Midbrain (tissue), 1 donor: Measurements from ENCODE around the gene SH3RF1.

Experiments
- DNase-seq: peaks from one replicate; lab custom pipeline; 2025; lab: John Stamatoyannopoulos, UW

The SH3RF1 gene

DNA sequence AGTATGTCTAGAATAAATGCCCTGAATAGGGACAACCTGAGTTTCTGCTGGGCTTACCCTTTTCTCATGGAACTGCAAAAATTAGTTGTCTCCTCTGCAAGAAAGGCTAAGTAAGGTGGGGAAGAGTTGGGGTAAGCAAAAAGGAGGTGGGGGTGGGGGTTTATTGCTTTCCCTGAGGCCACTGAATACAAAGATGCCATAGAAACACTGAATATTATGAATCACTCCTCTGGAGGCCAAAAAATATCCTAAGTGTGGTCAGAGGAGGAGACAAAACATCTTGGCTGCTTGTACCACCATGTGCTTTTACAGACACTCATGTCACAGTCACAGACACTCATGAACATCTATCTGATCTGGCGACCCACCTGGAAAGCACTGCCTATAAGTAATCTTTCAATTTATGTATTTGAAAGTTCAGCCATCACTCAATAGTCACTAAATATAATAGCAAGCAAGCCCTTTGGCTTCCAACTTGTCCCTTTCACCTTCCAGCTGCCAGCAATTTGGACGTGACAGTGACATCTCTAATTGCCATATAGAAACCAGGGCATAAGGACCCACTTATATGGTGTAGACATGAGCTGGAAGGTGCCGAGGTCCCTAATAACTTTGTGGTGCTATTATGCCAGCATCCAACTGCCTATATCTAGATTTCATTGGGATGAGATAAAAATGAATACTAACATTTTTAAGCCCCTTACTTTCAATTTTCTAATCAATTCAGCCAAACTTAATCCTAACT, 138.0 kb downstream of the SH3RF1 start:
- no peak for DNase-seq

DNA sequence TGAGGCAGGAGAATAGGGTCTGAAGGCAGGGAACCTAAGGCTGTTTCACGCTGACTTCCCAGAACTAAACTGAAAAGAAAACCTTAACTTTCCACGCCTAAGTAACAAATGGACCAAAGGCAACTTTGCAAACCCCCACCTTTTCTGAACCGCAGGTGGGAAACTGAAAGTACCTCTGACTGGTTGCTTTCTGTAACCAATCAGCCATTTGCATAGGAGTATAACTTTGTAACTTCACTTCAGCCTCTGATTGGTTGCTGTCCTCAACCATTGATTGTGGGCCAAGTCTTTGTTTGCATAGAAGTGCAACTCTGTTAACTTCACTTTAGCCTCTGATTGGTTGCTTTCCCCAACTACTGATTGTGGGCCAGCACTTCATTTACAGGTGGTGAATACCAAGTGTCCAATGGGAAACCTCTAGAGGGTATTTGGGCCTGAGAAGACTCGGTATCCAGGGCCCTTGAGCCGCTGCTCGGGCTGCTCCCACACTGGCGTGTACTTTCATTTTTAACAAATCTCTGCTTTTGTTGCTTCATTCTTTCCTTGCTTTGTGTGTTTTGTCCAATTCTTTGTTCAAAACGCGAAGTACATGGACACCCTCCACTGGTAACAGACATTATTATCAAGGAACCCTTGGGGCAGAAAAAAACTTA, 139.1 kb downstream of the SH3RF1 start:
- no peak for DNase-seq

DNA sequence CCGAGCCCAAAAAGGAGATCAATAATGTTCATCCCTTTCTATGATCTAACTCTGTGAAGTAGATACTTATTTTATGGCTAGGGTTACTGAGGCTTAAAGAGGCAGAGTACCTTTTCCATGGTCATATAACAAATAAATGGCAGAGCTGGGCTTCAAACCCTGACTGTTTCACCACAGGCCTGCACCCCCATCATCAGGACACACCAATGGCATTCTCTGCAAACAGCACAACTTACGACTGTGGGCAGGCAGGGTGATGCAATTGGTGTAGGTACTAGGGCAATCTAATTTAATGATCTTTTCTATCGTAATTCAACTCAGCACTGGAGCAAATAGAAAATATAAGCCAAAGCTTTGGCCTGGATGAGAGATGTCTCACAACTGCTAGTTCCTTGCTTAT, 141.9 kb downstream of the SH3RF1 start:
- no peak for DNase-seq

DNA sequence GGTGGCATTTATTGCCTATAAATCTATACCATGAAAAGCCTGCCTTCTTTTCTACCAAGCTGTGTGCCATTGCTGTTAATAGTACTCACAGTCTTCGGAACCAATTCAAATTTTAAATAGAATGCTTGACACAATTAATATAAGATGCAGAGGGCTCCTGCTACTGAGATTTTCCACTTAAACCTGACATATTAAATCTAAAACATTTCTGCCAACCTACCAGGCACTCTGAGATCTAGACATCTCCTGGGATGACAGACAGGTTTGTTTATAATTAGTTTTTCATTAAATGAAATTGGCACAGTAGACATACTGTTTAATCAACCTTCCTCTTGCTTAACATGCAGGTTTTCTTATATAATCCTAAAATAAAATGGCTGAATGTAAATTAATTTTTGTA, 143.4 kb downstream of the SH3RF1 start:
- no peak for DNase-seq

DNA sequence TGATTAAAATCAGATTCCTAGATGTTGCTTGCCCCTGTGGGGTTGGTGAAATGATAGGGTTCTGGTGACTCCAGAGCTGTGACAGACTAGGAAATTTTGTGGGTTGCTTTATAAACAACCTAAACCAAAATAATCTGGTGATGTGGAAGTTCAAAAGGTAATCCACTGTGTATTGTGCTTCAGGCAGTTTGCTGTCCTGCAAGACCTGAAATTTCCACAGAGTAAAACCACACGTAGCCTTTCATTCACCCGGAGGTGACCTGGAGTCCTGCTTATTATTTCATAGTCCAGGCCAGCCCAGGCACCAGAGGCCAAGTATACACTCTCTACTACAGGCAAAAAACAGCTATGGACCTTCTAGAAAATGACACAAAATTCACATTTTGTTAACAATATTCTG, 146.1 kb downstream of the SH3RF1 start:
- DNase-seq = no peak

DNA sequence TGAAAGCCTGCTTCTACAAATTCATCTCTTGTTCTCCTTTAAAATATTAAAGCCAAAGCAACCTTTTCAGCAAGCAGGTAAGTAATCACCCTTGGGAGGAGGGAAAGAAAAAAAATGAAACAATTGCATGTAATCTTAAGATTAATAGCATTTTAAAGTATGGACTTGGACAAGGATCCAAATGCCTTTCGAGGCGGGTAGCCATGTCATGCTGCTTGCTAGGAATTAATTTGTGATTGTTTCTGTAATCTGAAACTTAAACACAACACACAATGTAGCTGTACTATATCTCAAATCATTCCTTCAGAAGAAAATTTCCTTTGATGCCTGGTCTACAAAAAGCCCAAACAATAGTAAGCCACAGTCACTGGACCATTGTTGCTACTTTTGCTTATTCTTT, 148.3 kb downstream of the SH3RF1 start:
- no peak for DNase-seq

DNA sequence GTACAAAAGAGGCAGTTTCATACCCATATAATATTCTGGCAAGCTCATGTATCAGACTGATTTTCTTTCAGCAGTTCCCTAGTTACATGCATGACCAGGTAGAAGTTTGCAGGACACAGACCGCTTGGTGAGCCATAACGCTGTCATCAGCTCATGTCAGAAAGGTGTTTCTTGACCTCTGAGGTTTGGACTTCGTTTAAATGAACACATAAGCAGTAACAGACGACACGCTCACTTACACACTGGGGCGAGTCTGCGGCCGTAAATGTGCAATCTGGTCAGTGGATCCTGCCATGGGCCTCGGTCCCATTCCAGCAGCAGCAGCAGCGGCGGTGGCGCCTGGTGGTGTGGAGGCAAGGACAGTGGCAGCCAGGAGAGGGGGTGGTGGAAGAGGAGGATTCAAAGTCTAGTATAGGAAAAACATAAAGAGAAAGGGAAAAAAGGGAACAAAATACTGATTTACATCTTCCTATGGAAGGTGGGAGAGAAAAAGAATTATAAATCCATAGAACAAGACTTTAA, 148.8 kb downstream of the SH3RF1 start:
- no peak for DNase-seq

DNA sequence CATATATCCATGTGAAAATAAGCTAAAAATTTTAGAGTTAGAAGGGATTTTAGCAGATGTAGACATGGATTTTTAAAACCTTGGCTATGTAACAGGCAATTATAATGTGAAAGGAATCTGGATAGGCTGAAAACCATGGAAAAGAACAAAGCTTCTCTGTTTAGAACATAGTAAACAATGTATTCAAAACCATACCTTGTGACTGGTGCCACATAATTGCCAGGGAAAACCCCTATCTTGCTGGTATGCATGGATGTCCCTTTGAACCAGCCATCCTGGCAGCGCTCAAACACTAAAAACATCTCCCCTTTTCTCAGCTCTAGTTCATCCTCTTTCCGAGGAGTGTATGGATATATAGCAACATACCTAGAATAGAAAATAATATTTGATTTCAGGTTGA, 150.1 kb downstream of the SH3RF1 start:
- peak; percentile 17 for DNase-seq

DNA sequence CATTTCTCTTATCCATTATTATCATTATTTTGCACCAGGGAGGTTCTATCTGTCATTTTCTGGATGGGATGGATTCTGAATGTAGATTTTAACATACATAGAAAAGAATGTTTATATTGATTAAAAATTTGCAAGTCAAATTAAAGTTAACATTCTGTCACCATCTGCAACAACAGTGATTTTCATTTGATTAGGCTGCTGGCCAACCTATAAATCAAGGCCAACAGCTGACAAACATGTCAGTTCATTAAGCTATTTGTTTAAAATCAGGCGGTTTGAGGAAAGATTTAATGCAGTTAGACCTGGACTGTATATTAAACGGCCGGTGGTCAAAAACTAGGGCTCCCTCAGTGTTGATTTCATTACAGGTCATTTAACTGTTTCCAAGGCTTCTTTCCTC, 151.2 kb downstream of the SH3RF1 start:
- no peak for DNase-seq

DNA sequence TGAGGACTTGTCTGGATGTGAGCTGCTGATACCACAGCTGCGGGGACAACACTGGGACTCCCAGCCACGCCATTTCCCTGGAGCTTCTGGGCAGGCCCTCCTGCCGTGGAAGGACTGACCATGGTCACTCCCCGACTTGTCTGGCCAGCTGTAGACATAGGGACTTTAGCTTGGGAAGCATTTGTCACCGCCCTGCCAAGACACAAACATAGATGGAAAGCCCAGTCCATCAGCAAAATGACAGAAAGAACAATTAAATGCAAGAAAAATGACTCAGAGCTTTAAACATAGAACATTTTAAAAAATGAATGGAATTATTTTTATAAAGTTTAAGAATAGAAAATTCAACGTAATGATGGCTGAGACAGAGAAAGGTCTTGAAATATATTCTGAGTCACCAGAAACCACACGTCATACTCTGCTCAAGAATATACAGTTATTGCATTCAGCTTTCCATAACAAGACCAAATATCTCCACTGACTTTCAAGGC, 153.1 kb downstream of the SH3RF1 start:
- DNase-seq = no peak

DNA sequence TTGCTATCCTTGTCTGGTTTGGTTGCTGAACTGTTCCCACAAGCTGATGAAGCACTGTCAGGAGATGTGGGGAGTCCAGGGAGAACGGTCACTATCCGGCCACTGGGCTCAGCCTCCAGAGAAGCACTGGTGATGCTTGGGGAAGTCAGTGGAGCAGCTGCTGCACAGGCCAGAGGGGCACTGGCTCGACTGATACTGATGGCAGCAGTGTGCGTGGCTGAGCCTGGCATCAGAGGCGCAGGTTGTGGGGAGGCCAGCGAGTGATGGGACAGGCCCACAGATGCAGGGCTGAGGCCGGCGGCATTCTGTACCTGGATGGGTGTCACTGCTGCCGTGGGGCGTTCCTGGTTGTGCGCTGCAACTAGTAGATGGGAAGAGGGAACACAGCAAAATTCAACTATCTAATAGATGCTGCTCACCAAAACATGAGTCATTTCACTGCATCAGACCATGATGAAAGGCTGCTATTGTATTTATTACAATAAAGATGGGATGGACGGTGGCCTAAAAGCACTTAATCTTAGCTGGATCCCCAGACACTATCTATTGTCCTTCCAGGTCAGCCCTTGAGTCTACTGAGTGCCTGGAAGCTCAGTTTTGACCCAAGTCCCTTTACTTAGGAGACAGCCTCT, 154.4 kb downstream of the SH3RF1 start:
- DNase-seq = peak; percentile 41

DNA sequence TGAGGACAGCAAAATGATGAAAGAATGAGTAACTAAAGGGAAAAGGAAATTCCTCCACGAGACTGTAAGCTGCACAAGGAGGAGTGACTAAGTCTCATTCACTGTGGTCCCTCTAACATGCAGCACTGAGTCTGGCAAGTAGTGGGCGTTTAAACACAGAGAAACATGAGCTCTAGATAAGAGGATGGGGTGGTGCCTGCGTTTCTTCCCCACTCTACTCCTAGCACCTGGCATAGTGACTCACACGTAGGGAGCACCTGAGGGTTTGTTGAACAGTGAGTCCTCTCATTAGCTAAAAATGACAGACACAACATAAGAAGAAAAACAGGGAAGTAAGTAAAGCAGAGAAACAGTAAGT, 154.9 kb downstream of the SH3RF1 start:
- DNase-seq = peak; percentile 21

DNA sequence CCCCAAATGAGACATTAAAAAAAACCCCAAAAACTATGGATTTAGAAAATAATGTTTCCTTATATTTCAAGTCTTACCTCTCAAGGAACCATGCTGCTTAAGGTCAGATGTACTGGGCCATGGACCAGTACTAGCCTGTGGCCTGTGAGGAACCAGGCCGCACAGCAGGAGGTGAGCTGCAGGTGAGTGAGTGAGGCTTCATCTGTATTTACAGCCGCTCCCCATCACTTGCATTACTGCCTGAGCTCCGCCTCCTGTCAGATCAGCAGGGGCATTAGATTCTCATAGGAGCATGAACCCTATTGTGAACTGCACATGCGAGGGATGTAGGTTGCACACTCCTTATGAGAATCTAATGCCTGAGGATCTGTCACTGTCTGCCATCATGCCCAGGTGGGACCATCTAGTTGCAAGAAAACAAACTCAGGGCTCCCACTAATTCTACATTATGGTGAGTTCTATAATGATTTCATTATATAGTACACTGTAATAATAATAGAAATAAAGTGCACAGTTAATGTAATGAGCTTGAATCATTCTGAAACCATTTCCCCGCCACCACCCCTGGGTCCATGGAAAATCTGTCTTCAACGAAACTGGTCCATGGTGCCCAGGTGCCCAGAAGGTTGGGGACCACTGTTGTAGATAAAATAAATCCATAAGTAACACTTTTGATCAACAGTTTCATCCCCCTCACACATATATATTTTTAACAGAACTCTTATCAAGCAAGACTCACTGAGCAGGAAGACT, 155.4 kb downstream of the SH3RF1 start:
- no peak for DNase-seq

DNA sequence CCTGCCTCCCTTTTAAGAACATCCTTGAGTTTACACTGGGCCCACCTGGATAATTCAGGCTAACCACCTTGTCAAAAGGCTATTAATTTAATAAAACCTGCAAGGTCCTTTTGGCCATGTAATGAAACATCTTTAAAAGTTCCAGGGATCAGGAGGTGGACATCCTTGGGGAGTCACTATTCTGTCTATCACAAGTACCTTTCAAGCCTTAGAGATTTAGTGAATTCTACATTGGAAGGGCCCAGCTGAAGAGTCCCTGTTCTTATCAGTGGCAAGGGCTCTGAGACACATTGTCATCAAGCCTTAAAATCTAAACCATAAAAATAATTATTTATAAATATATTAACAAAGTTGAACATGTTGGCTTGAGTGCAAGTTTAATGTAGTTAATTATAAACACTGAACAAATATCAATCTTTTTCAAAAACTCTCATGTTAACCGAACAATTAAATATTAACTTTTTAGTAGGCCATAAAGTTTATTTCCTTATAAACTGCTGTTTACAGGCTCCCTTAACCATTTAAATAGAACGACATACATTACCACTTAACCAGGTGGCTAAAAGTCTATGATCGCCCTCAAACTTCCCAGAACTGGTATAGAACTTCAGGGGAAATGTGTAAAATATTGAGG, 156.3 kb downstream of the SH3RF1 start:
- no peak for DNase-seq

DNA sequence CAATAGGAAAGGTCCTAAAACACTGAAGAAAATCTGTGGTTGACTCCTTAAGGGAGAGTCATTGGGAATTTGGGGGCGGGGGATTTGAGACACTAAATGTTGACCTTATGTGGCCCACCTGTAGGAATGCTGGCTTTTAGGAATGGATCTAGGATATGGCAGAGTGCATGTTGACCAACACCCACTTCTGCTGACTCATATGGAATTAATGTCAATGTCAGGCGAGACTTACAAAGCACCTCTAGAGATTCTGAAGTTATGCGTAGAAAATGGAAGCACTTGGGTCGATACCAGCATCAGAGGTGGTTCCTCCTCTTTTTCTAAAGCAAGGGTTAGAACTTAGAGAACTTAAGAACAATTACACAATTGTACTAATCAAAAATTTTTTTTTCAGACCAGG, 160.1 kb downstream of the SH3RF1 start:
- DNase-seq = no peak

DNA sequence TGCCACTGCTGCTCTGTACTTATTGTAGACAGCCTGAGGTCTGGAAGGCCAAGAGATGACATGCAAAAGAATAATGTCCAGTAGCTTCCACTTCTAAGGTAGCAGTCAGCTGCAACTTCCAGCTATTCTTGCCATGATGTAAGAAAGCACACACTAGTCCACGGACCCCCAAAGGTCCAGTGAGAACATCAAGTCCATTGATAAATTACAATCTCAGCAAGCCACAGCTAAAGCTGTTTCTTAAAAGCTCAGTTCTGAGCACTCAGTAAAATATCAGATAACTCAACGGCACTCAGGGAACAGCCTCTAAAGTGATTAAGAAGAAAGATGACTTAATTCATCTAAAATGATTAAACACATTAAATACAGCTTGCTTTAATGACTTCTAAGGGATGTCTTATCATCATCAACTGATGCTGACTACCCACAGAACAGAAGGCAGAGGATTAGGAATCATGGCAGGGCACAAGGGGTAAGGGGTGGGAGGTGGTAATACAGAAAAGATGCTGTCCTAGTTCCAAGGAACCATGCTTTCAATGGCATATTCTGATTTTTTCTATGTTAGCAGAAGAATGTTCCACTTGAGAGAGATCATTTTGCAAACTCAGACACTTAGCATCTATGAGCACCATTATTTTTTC, 161.6 kb downstream of the SH3RF1 start:
- DNase-seq = no peak

DNA sequence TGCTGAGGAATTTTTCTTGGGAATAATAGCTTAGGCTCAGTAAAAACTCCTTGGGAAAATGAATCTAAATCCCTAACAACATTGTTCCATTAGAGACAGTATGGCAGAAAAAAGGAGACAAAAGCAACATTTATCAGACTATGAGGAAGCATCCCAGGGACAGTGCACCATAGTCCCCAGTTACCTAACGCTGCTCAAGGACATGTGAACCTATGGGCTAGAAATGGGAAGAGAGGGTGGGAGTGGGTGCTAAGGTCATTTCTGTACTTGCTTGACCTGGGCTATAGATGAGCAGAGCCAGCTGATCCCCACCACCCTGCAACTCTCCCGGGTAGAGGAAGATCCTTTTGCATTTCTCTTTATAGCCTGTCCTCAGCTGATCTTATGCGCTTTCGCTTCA, 162.5 kb downstream of the SH3RF1 start:
- no peak for DNase-seq

DNA sequence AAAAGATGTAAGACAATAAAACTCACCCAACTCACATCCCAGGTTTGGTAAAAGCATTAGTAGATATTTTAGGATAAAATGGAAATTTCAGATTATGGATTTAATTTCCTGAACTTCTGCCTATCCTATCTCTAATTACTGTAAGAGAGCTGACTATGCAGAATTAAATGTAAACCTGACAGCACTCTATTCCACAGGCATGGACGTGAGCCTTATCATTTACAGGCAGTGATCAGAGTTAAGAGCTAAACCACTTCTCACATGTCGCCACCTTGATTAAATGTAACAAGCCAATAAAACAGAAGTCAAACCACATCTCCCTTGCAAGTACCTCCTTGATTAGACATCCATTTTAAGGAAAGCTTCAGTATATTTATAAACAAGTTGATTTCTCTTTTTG, 163.2 kb downstream of the SH3RF1 start:
- no peak for DNase-seq

DNA sequence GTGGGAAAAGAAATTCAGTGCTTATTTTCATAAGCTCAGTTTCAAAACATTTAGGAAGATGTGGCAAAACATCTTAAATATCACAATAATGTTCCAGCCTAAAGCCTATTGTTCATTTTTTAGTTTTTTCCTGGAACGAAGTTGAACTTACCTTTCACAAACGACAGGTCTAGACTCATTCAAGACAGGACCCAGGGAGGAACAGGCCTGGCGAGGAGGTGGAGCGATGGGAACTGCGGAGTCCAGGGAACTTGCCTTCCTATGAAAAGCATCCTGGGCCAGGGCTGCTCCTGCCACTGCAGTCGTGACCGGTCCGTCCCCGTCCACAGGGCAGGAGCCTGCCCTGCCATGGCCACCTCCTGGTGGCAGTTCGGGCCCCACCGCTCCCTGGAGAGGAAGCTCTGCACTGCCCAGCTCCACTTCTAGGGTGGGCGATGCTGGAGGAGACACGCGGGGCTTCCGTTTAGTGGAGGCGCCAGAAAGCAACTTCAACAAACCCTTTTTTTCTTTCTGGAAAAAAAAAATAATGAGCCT, 164.0 kb downstream of the SH3RF1 start:
- no peak for DNase-seq

DNA sequence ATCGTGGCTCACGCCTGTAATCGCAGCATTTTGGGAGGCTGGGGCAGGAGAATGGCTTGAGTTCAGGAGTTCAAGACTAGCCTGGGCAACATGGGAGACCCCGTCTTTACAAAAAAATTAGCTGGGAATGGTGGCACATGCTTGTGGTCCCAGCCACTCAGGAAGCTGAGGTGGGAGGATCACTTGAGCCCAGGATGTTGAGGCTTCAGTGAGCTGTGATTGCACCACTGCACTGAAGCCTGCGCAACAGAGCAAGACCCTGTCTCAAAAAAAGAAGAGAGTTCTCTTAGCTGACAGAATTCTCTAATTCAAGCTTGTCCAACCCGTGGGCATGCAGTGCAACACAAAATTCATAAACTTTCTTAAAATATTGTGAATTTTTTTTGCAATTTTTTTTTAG, 165.1 kb downstream of the SH3RF1 start:
- no peak for DNase-seq

DNA sequence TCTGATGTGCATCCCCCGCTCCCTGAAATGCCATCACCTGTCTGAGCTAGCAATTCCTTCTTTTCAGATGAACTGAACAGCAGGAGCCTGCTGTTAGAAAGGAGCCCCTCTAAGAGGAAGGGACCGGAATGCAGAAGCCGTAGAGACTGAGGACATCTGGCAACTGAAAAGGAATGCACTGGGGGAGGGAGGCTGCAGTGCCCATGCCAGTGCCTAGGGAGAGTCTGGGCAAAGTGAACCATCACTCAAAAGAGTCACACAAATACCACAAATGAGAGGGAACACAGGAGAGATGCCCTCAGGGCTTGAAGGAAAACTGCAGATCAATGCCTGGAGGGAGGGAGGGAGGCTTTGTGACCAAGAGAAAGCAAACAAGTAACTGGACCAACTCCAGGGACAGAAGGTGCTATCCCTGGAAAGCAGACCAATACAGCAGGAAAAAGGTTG, 166.8 kb downstream of the SH3RF1 start:
- DNase-seq = peak; percentile 6
